ENCODE data around the gene AMN.

DNA sequence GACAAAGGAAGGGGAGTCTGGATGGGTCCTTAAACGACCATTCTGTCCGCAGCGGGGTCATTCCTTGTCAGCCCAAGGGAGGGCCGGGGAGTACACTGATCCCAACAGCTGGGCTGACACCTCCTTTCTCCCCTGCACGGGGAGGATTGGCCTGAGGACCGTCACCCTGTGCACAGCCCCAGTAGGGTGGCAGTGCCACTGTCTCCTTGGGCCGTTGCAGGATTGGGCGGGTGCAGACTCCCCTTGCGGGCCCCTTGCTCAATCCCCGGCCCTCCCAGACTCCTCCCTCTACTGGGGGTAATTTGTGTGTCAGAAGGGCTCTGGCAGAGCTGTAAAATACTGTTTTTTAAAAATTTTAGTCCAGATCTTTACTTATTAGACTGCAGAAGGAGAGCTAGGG is 12.6 kb upstream of the AMN start:
- TF ChIP-seq ESRRA (IDR thresholded peaks at IDR 0.05; ENCODE audit: borderline replicate concordance, low read depth), result no peak
- TF ChIP-seq, protein P1, sequence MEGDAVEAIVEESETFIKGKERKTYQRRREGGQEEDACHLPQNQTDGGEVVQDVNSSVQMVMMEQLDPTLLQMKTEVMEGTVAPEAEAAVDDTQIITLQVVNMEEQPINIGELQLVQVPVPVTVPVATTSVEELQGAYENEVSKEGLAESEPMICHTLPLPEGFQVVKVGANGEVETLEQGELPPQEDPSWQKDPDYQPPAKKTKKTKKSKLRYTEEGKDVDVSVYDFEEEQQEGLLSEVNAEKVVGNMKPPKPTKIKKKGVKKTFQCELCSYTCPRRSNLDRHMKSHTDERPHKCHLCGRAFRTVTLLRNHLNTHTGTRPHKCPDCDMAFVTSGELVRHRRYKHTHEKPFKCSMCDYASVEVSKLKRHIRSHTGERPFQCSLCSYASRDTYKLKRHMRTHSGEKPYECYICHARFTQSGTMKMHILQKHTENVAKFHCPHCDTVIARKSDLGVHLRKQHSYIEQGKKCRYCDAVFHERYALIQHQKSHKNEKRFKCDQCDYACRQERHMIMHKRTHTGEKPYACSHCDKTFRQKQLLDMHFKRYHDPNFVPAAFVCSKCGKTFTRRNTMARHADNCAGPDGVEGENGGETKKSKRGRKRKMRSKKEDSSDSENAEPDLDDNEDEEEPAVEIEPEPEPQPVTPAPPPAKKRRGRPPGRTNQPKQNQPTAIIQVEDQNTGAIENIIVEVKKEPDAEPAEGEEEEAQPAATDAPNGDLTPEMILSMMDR (IDR thresholded peaks at IDR 0.05 in 2 of 3, conservative IDR thresholded peaks at IDR 0.05 in 1 of 3; ENCODE audit: insufficient read depth in 2 of 3, low read depth in 1 of 3, low read length in 3 of 3), result no peak
- TF ChIP-seq TEAD4 (IDR thresholded peaks at IDR 0.05; ENCODE audit: low read length), result no peak
- no peak for TF ChIP-seq TEAD4 (CRISPR knock-in tag; IDR thresholded peaks at IDR 0.05; ENCODE audit: borderline replicate concordance)
- TF ChIP-seq PCBP2 (IDR thresholded peaks at IDR 0.05; ENCODE audit: low read depth, low read length, poor library complexity, severe bottlenecking), result no peak
- TF ChIP-seq ZNF41 (CRISPR knock-in tag; conservative IDR thresholded peaks at IDR 0.05), result no peak
- TF ChIP-seq ZBTB7A (IDR thresholded peaks at IDR 0.05; ENCODE audit: borderline replicate concordance, control insufficient read depth, low read depth, low read length), result no peak
- TF ChIP-seq ZBED1 (IDR thresholded peaks at IDR 0.05), result no peak
- TF ChIP-seq MYBL2 (IDR thresholded peaks at IDR 0.05; ENCODE audit: low read depth), result no peak
- no peak for TF ChIP-seq MYBL2 (CRISPR knock-in tag; IDR thresholded peaks at IDR 0.05; ENCODE audit: borderline replicate concordance)
- TF ChIP-seq, protein P2, sequence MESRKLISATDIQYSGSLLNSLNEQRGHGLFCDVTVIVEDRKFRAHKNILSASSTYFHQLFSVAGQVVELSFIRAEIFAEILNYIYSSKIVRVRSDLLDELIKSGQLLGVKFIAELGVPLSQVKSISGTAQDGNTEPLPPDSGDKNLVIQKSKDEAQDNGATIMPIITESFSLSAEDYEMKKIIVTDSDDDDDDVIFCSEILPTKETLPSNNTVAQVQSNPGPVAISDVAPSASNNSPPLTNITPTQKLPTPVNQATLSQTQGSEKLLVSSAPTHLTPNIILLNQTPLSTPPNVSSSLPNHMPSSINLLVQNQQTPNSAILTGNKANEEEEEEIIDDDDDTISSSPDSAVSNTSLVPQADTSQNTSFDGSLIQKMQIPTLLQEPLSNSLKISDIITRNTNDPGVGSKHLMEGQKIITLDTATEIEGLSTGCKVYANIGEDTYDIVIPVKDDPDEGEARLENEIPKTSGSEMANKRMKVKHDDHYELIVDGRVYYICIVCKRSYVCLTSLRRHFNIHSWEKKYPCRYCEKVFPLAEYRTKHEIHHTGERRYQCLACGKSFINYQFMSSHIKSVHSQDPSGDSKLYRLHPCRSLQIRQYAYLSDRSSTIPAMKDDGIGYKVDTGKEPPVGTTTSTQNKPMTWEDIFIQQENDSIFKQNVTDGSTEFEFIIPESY (CRISPR knock-in tag; IDR thresholded peaks at IDR 0.05), result no peak
- TF ChIP-seq CBX8 (IDR thresholded peaks at IDR 0.05; ENCODE audit: borderline replicate concordance, extremely low read depth, low read depth, low read length, poor library complexity, severe bottlenecking), result no peak
- TF ChIP-seq, protein P3, sequence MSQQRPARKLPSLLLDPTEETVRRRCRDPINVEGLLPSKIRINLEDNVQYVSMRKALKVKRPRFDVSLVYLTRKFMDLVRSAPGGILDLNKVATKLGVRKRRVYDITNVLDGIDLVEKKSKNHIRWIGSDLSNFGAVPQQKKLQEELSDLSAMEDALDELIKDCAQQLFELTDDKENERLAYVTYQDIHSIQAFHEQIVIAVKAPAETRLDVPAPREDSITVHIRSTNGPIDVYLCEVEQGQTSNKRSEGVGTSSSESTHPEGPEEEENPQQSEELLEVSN (IDR thresholded peaks at IDR 0.05; ENCODE audit: borderline replicate concordance in 1 of 2, extremely low read depth in 1 of 2, insufficient read depth in 1 of 2, insufficient read length in 1 of 2, low read depth in 1 of 2, low read length in 1 of 2, poor library complexity in 1 of 2, severe bottlenecking in 1 of 2), result no peak
- TF ChIP-seq, protein P4, sequence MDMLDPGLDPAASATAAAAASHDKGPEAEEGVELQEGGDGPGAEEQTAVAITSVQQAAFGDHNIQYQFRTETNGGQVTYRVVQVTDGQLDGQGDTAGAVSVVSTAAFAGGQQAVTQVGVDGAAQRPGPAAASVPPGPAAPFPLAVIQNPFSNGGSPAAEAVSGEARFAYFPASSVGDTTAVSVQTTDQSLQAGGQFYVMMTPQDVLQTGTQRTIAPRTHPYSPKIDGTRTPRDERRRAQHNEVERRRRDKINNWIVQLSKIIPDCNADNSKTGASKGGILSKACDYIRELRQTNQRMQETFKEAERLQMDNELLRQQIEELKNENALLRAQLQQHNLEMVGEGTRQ (CRISPR knock-in tag; IDR thresholded peaks at IDR 0.05), result no peak
- no peak for TF ChIP-seq HCFC1 (IDR thresholded peaks at IDR 0.05; ENCODE audit: low read depth, low read length)
